ENCODE data around the gene AKAP13.

- TF ChIP-seq EZH2 (IDR thresholded peaks at IDR 0.05; ENCODE audit: borderline replicate concordance, insufficient read depth, low read depth, low read length, poor library complexity, severe bottlenecking) = no peak
- TF ChIP-seq, protein P1, sequence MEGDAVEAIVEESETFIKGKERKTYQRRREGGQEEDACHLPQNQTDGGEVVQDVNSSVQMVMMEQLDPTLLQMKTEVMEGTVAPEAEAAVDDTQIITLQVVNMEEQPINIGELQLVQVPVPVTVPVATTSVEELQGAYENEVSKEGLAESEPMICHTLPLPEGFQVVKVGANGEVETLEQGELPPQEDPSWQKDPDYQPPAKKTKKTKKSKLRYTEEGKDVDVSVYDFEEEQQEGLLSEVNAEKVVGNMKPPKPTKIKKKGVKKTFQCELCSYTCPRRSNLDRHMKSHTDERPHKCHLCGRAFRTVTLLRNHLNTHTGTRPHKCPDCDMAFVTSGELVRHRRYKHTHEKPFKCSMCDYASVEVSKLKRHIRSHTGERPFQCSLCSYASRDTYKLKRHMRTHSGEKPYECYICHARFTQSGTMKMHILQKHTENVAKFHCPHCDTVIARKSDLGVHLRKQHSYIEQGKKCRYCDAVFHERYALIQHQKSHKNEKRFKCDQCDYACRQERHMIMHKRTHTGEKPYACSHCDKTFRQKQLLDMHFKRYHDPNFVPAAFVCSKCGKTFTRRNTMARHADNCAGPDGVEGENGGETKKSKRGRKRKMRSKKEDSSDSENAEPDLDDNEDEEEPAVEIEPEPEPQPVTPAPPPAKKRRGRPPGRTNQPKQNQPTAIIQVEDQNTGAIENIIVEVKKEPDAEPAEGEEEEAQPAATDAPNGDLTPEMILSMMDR (IDR thresholded peaks at IDR 0.05) = no peak
Measured at GRCh38 chr15:85741662-85742061, 361.3 kb downstream of the AKAP13 start.

Measured in B cell (primary cell).